Lower leg skin (tissue), 3 donors: ENCODE data around the gene SCFD2.

Source experiments
- CTCF ChIP-seq, 3 donors: fragments of 450-650 bp; IDR thresholded peaks; one replicate each; pipeline ENCODE4 v1.5.1; 2016; ENCODE audit warnings: antibody characterized with exemption in 3 of 3, mild to moderate bottlenecking in 3 of 3, moderate library complexity in 2 of 3
- POLR2A ChIP-seq, 2 donors: fragments of 450-650 bp; IDR thresholded peaks; one replicate each; pipeline ENCODE4 v1.6.1; 2016 to 2017; ENCODE audit warnings: antibody characterized with exemption in 2 of 2, mild to moderate bottlenecking in 1 of 2, moderate library complexity in 1 of 2

- no peak for TF ChIP-seq POLR2A (IDR thresholded peaks at IDR 0.05)
- no peak for TF ChIP-seq CTCF (IDR thresholded peaks at IDR 0.05)
These were observed 277.7 kb downstream of the SCFD2 start for GRCh38 chr4:53088152-53088551.
